Gastroesophageal sphincter (tissue), 4 donors: ENCODE data around the gene TMEM273. TPM values are rescaled to one million over a fixed set of nuclear protein-coding genes. Genes with fewer than 3 reads are reported as not detected.

Experiments used
- ATAC-seq: fragments of 150-250 bp; one replicate; pipeline ENCODE4 v1.9.1; 2016; ENCODE audit warnings: mild to moderate bottlenecking, moderate library complexity
- H3K27ac ChIP-seq, 4 donors: fragments of 200-600 bp; sonication (generic) in 3 of 4; 1 replicate in 3 of 4; 2 replicates in 1 of 4; pipeline ENCODE4 v1.5.1; 2016 to 2019
- H3K27me3 ChIP-seq: fragments of 200-600 bp; sonication (generic); one replicate; pipeline ENCODE4 v1.5.1; 2019
- H3K36me3 ChIP-seq, 2 donors: fragments of 200-600 bp; sonication (generic); one replicate each; pipeline ENCODE4 v1.5.1; 2019; ENCODE audit warnings: control low read depth in 1 of 2
- H3K4me1 ChIP-seq, 3 donors: fragments of 200-600 bp; sonication (generic); 1 replicate in 2 of 3; 2 replicates in 1 of 3; pipeline ENCODE4 v1.5.1; 2016 to 2019; ENCODE audit warnings: control low read depth in 2 of 3
- H3K4me3 ChIP-seq, 2 donors: fragments of 200-600 bp; sonication (generic); one replicate each; pipeline ENCODE4 v1.5.1; 2019; ENCODE audit warnings: mild to moderate bottlenecking in 1 of 2, moderate library complexity in 1 of 2
- H3K9me3 ChIP-seq, 3 donors: fragments of 200-600 bp; sonication (generic); one replicate each; pipeline ENCODE4 v1.5.1; 2017 to 2019; ENCODE audit warnings: control low read depth in 2 of 3
- EP300 ChIP-seq: sonication (generic); formaldehyde crosslinking; IDR thresholded peaks from one replicate; pipeline ENCODE4 v1.6.1; 2017; ENCODE audit warnings: antibody characterized with exemption, mild to moderate bottlenecking
- POLR2A ChIP-seq, 2 donors: fragments of 450-650 bp; IDR thresholded peaks; one replicate each; pipeline ENCODE4 v1.6.1; 2017; ENCODE audit warnings: antibody characterized with exemption in 2 of 2, mild to moderate bottlenecking in 2 of 2, moderate library complexity in 1 of 2
- POLR2AphosphoS5 ChIP-seq: sonication (generic); formaldehyde crosslinking; IDR thresholded peaks from one replicate; pipeline ENCODE4 v1.6.1; 2017; ENCODE audit warnings: antibody characterized with exemption
- WGBS, 2 donors: methylation state at CpG; one replicate each; pipeline ENCODE4 v1.1.5; 2018; ENCODE audit warnings: low coverage in 1 of 2; 5-methylcytosine and 5-hydroxymethylcytosine counted together
- total RNA-seq, 4 donors: library from RNA; depleted of rRNA; stranded (reverse); fragments of >200 nt; gene quantifications; one replicate each; pipeline ENCODE4 v1.1.0, GENCODE V29; 2016
- TF ChIP-seq, protein P1 (sequence below), 4 experiments: fragments of 200-600 bp in 2 of 4; fragments of 450-650 bp in 2 of 4; sonication (generic) in 1 of 4; IDR thresholded peaks; one replicate each; pipeline ENCODE4 v1.5.1; 2017 to 2019; ENCODE audit warnings: antibody characterized with exemption in 4 of 4, mild to moderate bottlenecking in 2 of 4, moderate library complexity in 2 of 4

TMEM273 gene
- total RNA-seq, 4 donors from 2014 or later, result 12.4 to 65.8 (median 21.7) TPM

DNA sequence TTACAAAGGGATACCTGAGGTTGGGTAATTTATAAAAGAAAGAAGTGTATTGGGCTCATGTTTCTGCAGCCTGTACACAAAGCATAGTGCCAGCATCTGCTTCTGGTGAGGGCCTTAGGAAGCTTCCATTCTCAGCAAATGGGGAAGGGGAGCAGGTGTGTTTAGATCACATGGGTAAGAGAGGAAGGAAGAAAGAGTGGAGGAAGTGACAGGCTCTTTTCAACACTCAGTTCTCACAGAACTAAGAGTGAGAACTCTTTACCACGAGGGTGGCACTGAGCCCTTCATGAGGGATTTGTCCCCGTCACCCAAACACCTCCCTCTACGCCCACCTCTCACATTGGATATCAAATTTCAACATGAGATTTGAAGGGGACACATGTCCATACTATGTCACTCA lies 53.9 kb downstream of the TMEM273 start:
- no peaks in the 10 kb centered on the region for H3K36me3 ChIP-seq
- H3K4me1 ChIP-seq, result peaks cover 0 to 12% (median 3%) of the 10 kb centered on the region in 3 donors
- no peaks in the 10 kb centered on the region for H3K9me3 ChIP-seq
- TF ChIP-seq POLR2AphosphoS5 (no peak), EP300 (no peak), POLR2A (IDR thresholded peaks at IDR 0.05) (no peak)
- TF ChIP-seq, protein P1, sequence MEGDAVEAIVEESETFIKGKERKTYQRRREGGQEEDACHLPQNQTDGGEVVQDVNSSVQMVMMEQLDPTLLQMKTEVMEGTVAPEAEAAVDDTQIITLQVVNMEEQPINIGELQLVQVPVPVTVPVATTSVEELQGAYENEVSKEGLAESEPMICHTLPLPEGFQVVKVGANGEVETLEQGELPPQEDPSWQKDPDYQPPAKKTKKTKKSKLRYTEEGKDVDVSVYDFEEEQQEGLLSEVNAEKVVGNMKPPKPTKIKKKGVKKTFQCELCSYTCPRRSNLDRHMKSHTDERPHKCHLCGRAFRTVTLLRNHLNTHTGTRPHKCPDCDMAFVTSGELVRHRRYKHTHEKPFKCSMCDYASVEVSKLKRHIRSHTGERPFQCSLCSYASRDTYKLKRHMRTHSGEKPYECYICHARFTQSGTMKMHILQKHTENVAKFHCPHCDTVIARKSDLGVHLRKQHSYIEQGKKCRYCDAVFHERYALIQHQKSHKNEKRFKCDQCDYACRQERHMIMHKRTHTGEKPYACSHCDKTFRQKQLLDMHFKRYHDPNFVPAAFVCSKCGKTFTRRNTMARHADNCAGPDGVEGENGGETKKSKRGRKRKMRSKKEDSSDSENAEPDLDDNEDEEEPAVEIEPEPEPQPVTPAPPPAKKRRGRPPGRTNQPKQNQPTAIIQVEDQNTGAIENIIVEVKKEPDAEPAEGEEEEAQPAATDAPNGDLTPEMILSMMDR (IDR thresholded peaks at IDR 0.05), result no peak
- no peak overlapping the region for H3K4me3 ChIP-seq
- no peak overlapping the region for H3K27ac ChIP-seq
- H3K27me3 ChIP-seq, result peaks cover 12% of the 10 kb centered on the region
- ATAC-seq, result no peak
- 64 to 67% methylated on average over 3 of the region's 3 CpGs for WGBS, 2 donors

DNA sequence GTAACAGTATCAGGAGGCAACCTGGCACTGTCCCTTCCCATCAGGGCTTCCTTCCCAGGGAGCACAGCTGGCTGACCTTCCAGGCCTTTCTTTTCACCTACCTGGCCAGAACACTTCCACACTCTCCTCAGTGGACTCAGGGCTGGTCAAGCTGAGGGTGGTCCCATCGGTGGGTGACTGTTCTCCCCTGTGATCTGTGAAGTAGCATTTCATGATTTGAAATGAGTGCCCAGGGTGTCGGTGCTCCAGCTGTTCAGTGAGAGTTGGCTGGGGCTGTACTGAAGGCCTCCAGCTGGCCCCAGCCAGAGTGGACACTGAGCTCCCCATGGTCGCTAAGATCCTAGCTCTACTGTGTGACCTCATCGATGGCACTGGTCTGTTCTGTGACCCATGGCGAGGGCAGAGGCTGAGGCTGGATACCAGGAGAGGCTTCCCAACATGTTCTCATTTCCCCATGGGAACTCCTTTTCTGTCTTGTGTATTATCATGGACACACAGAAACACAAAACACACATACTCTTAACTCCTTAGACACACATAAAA lies 54.4 kb downstream of the TMEM273 start, which contains the start of gene FAM170B:
TSS of gene FAM170B (minus strand) at position 316 of the 543 bp plus-strand sequence. CDS start at position 213, 103 bp downstream.
- no peak within 1 kb of the TSS for H3K27ac ChIP-seq
- no peak for TF ChIP-seq EP300
- no peak for TF ChIP-seq POLR2AphosphoS5
- TF ChIP-seq POLR2A (IDR thresholded peaks at IDR 0.05), result no peak
- TF ChIP-seq, protein P1 (IDR thresholded peaks at IDR 0.05), result no peak
- H3K27me3 ChIP-seq, result peaks cover 12% of the 10 kb centered on the region
- H3K36me3 ChIP-seq, result no peaks in the 10 kb centered on the region
- H3K4me3 ChIP-seq, result no peak within 1 kb of the TSS
- 80% methylated on average over 5 of the region's 5 CpGs; no CpG with 5 or more reads in 1 of the 2 donors for WGBS, 2 donors
- ATAC-seq, result no peak
- no peaks in the 10 kb centered on the region for H3K9me3 ChIP-seq
- peaks cover 0 to 8% (median 0%) of the 10 kb centered on the region in 3 donors for H3K4me1 ChIP-seq

DNA sequence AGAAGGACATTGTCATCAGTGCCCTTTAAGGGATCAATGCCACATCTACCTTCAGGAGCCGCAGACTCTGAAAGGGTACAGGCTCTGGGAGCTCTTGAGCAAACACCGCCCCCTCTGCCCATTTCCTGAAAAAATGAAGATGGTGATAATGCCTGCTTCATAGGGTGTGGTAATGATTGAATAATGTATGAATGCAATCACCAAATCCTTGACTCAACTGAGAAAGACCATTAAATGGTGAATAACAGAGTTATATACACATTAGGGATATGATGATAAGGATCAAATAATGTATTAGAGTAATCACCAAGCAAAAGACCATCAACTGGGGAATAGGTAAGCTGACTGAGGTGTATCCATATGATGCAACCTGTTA lies 55.8 kb downstream of the TMEM273 start:
- Histone ChIP-seq H3K4me1 (no peaks in the 10 kb centered on the region), H3K36me3 (no peaks in the 10 kb centered on the region), H3K4me3 (no peak overlapping the region), H3K27ac (no peak overlapping the region), H3K9me3 (no peaks in the 10 kb centered on the region), H3K27me3 (peaks cover 12% of the 10 kb centered on the region)
- ATAC-seq, result no peak
- no peak for TF ChIP-seq POLR2AphosphoS5
- no peak for TF ChIP-seq POLR2A (IDR thresholded peaks at IDR 0.05)
- TF ChIP-seq, protein P1 (IDR thresholded peaks at IDR 0.05), result no peak
- TF ChIP-seq EP300, result no peak
- 100% methylated on average over 1 of the region's 2 CpGs; no CpG with 5 or more reads in 1 of the 2 donors for WGBS, 2 donors

DNA sequence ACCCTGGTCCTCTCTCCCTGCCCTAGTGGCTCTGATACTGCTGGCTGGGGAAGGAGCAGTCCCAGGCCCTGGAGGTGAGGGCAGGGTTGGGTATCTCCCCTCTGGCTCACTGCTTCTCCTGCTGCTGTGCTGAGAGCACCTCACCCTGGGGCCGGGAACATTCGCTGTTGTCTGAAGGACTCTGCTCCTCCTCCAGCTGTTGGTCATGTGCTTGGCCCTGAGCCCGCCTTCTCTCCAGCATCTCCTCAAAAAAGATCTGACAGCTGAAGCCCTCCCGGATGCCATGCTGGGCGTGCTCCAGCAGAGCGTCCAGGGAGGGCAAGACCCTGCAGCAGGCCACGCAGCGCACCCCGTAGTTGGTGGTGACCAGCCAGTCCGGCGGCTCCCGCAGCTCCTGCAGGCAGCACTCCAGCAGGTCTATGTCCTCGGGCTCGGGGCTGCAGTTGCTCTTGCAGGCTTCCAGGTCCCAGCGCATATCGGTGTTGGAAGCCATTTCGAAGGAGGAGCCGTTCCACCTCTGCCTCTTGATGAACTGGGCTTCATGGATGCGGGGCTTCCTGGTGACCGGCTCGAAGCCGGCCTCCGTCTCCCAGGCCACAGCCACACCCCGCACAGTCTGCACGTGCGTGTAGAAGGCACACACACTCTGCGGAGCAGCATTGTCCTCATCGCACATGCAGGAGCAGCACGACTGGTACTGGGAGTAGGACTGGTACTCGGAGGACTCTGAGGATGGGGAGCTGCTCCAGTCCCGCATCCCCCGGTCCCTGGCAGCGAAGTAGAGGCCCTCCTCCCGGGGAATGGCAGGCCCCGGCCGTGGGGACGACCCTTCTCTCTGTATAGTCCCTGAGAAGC lies 56.5 kb downstream of the TMEM273 start:
- no CpG with 5 or more reads among the region's 37 CpGs for WGBS, 2 donors
- H3K36me3 ChIP-seq, result no peaks in the 10 kb centered on the region
- H3K27ac ChIP-seq, result no peak overlapping the region
- TF ChIP-seq, protein P1 (IDR thresholded peaks at IDR 0.05), result no peak
- TF ChIP-seq POLR2A (IDR thresholded peaks at IDR 0.05), result no peak
- H3K4me1 ChIP-seq, result no peaks in the 10 kb centered on the region
- no peaks in the 10 kb centered on the region for H3K9me3 ChIP-seq
- H3K4me3 ChIP-seq, result no peak overlapping the region
- ATAC-seq, result no peak
- H3K27me3 ChIP-seq, result peaks cover 12% of the 10 kb centered on the region

DNA sequence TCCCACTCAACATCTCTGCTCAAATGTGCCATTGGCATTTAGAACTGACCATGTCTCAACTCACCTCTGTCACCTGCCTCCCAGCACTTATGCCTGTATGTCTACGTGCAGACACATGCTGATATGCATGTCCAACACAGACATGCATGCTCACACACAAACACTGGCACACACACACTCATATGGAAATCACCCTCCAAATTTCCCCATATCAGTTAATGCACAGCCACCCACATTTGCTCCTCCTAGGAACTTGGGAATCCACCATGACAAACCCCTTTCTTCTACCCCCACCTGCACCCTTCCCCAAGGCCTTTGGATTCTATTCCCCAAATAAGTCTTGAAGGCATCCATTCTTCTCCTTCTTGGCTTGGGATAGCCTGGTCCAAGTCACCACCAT lies 58.8 kb downstream of the TMEM273 start:
- Histone ChIP-seq H3K36me3 (no peaks in the 10 kb centered on the region), H3K27me3 (peaks cover 12% of the 10 kb centered on the region), H3K4me1 (no peaks in the 10 kb centered on the region), H3K4me3 (no peak overlapping the region), H3K27ac (no peak overlapping the region), H3K9me3 (no peaks in the 10 kb centered on the region)
- no peak for ATAC-seq
- WGBS, 2 donors, result 82 to 100% methylated on average over 1 of the region's 1 CpG
- TF ChIP-seq, protein P1 (IDR thresholded peaks at IDR 0.05), result no peak
- TF ChIP-seq EP300 (no peak), POLR2AphosphoS5 (no peak), POLR2A (IDR thresholded peaks at IDR 0.05) (no peak)
